ENCODE results near the gene PTPA.

DNA sequence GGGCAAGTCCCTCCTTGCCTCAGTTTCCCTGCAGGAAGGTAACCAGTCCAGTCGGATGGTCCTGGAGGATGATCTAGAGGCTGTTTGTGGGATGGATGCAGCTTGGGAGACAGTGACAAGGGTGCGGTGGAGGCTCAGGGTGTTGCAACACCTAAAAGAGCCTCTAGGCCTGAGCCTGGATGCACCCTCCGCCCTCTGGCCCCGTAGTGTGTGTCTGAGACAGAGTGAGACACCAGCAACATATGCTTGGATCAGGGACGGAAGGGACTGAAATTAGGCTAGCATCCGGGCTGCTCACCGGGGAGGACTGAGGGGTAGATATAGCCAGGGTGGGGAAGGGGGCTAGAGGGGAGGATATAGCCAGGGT lies 1.7 kb upstream of the PTPA start:
- no peak for TF ChIP-seq EZH2 (IDR thresholded peaks at IDR 0.05; ENCODE audit: low read length, missing control alignments)
- TF ChIP-seq, protein P1, sequence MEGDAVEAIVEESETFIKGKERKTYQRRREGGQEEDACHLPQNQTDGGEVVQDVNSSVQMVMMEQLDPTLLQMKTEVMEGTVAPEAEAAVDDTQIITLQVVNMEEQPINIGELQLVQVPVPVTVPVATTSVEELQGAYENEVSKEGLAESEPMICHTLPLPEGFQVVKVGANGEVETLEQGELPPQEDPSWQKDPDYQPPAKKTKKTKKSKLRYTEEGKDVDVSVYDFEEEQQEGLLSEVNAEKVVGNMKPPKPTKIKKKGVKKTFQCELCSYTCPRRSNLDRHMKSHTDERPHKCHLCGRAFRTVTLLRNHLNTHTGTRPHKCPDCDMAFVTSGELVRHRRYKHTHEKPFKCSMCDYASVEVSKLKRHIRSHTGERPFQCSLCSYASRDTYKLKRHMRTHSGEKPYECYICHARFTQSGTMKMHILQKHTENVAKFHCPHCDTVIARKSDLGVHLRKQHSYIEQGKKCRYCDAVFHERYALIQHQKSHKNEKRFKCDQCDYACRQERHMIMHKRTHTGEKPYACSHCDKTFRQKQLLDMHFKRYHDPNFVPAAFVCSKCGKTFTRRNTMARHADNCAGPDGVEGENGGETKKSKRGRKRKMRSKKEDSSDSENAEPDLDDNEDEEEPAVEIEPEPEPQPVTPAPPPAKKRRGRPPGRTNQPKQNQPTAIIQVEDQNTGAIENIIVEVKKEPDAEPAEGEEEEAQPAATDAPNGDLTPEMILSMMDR (conservative IDR thresholded peaks at IDR 0.05 in 1 of 2, IDR thresholded peaks at IDR 0.05 in 1 of 2; ENCODE audit: low read depth in 1 of 2, low read length in 2 of 2) = no peak
